ENCODE data around the gene CRYBB1. TPM values are rescaled to one million over a fixed set of nuclear protein-coding genes. Genes with fewer than 3 reads are reported as not detected.

Gene CRYBB1
- total RNA-seq, 1 donor, result 0.27 TPM

DNA sequence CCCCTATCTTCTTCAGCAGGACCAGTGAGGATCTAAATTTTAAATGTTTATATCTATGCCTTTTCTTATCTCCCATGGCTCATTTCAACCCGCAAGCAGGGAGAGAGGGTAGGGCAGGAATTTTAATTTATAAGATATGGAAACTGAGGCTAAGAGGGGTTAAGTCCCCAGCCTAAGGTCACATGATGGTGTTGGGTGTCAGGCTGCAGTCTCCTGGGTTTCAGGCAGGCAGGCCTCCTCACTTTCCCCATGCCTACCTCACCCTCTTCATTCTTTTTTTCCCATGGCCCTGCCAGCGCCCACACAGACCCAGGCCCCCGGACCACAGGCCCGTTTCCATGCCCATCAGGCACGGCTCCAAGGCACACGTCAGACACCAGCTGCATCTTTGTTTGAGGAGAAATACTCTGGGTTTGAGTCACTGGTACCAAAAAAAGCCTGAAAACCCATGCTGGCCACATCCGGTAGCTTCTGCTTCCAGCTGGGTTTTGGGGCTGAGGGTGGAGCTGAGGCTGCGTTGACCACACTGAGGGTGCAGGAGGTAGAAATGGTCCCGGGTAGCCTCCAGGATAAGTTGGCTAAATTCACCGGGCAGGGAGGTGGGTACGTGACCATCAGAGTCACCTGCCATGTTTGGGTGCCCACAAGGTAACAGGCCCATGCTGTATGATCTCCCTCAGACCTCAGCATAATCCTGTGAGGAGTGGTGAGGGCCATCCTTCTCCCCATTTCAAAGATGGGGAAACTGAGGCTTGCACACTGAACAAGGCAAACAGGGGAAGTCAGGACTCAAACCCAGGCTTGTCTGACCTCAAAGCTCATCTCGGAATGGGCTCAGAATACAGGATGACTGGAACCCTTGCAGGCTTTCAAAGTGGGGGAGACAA is 7.5 kb downstream of the CRYBB1 start:
- DNase-seq (ENCODE audit: low read depth in 2 of 3, low spot score in 2 of 3), result peak in 1 of 3 donors; percentile 18

DNA sequence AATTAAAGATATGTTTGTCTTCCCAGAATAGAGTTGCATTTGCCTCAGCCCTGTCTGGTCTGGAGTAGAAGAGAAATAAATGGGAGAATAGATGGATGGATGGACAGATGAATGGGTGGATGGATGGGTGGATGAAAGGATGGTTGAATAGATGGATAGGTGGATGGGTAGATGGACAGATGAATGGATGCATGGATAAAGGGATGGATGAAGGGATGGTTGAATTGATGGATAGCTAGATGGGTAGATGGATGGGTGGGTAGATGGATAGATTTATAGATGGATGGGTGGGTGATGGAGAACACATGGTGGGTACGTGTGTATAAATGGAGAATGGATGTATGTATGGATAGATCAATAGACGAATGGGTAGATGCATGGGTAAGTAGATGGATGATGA is 8.5 kb downstream of the CRYBB1 start:
- no peak for DNase-seq (ENCODE audit: low read depth in 2 of 3, low spot score in 2 of 3)

DNA sequence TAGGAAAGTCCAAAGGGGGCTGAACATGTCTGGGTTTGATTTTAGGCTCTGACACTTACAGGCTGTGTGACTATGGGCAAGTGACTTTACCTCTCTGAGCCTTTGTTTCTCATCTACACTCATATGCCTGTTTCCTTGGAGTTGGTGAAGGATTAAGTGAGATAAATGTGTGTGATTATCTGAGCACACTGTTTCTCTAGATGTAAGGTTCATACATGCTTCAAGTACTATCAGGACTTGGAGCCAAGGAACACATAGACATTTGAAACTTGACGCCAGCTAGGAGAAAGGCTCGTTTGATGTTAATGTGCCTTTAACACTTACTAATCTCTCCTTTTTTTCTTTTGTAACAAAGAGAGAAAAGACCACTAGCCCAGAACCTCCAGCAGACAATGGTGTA is 9.7 kb downstream of the CRYBB1 start:
- no peak for DNase-seq (ENCODE audit: low read depth in 2 of 3, low spot score in 2 of 3)

- no peak for DNase-seq (ENCODE audit: low read depth in 2 of 3, low spot score in 2 of 3)
Observed at GRCh38 chr22:26606611-26607010, 11.2 kb downstream of the CRYBB1 start.

DNA sequence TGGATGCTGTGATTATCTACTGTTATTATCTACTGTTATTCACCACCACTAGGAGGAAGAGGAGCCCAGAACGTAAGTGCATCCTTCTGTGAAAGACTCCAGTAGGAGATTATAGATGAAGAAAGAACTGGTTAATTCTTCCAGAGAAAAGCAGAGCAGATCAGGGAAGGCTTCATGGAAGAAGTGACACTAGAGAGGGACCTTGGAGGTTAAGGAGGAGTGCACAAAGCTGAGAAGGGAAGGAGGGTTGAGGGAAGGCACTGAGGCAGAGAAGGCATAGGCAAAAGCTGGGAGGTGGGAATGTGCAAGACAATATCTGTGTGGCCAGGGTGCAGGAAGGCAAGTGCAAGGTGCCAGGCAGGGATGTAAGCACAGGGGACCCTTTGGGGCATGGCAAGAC is 13.5 kb downstream of the CRYBB1 start:
- no peak for DNase-seq (ENCODE audit: low read depth in 2 of 3, low spot score in 2 of 3)

GRCh38 chr22:26602127-26602526 is 15.7 kb downstream of the CRYBB1 start:
- DNase-seq (ENCODE audit: low read depth in 2 of 3, low spot score in 2 of 3), result no peak

GRCh38 chr22:26601726-26602125 is 16.1 kb downstream of the CRYBB1 start:
- no peak for DNase-seq (ENCODE audit: low read depth in 2 of 3, low spot score in 2 of 3)

DNA sequence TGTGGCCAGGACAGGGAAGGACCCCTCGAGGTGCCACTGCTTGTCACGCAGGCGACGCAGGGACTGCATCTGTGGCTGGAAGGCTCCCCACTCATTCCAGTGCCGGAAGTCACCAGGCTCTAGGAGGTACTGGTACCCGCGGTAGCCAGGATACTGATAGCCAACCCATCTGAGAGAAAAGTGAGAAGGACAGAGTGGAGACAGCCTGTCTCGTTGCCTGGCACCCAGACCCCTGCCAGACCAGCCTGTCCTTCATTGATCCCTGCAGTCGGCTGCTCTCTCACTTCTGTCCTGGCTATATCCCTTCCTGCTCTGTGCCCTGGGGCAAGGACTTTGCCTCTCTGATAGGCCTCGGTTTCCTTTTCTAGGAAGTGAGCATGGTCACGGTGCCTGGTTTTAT is 18.3 kb downstream of the CRYBB1 start:
- no peak for DNase-seq (ENCODE audit: low read depth in 2 of 3, low spot score in 2 of 3)

- DNase-seq (ENCODE audit: low read depth in 2 of 3, low spot score in 2 of 3), result no peak
Observed at GRCh38 chr22:26597480-26597879, 20.3 kb downstream of the CRYBB1 start.

DNA sequence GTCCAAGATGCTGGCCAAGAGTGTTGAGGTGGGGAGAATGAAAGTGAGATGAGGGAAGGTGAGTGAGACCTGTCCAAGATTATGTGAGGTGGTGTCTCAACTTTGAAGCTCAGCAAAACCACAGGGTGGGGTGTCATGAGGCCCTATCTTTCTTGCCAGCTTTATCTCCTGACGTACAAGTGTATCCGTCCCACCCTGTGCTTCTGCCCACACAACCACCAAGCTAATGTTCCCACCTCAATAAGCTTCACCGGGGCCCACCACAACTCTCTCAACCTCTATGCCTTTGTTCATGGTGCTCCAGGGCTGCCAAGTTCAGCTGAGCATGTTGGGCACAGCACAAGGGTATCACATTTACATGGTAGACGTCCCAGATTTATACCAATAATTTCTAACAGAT is 20.8 kb downstream of the CRYBB1 start:
- peak in 1 of 3 donors; percentile 64 for DNase-seq (ENCODE audit: low read depth in 2 of 3, low spot score in 2 of 3)

DNA sequence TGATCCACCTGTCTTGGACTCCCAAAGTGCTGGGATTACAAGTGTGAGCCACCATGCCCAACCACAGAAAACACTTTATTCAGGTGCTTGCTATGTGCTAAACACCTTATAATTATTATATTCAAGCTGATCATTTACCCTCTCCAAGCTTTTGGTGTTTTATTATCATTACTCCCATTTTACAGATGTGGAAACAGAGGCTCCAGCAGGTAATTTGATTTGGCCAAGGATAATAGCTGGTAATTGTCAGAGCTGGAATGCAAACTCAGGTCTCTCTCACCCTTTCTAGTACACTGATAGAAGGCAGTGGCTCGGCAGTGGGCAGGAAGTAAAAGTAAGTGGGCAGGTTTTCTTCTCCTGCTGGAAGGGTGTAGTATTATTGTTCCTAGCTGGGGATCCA is 24.1 kb downstream of the CRYBB1 start:
- no peak for DNase-seq (ENCODE audit: low read depth in 2 of 3, low spot score in 2 of 3)

- peak in 1 of 3 donors; percentile 45 for DNase-seq (ENCODE audit: low read depth in 2 of 3, low spot score in 2 of 3)
Observed at GRCh38 chr22:26592421-26592891, 25.4 kb downstream of the CRYBB1 start.

GRCh38 chr22:26589845-26590736 is 27.7 kb downstream of the CRYBB1 start, which contains the start of gene TPST2:
Gene TPST2, minus strand, starts transcription at chr22:26590132. Its CDS starts 48,502 bp downstream, at chr22:26541630.
- peak; percentile 72 to 78 (median 73) for DNase-seq (ENCODE audit: low read depth in 2 of 3, low spot score in 2 of 3)

DNA sequence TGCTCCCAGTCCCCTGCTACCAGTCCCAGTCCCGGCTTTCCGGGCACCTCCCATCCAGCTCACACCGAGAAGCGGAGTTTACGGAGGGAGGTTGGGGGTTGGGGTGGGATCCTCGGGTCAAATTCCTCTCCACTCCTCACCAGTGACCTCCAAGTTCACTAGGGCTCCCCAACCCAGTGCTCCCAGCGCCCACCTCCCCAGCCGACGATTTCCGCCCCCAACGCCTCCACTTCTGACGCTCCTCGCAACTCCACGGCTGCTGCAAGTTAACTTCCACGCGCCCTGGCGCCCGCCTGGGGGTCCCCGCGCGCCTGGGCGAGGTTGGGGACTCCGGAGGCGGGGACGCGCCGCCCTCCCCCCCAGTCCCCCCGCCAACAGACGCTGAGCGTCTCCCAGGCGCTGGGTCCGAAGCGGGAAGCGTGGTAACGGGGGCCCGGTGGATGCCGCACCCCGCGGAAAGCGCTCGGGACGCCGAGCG is 28.4 kb downstream of the CRYBB1 start:
- peak in 1 of 3 donors; percentile 28 for DNase-seq (ENCODE audit: low read depth in 2 of 3, low spot score in 2 of 3)

DNA sequence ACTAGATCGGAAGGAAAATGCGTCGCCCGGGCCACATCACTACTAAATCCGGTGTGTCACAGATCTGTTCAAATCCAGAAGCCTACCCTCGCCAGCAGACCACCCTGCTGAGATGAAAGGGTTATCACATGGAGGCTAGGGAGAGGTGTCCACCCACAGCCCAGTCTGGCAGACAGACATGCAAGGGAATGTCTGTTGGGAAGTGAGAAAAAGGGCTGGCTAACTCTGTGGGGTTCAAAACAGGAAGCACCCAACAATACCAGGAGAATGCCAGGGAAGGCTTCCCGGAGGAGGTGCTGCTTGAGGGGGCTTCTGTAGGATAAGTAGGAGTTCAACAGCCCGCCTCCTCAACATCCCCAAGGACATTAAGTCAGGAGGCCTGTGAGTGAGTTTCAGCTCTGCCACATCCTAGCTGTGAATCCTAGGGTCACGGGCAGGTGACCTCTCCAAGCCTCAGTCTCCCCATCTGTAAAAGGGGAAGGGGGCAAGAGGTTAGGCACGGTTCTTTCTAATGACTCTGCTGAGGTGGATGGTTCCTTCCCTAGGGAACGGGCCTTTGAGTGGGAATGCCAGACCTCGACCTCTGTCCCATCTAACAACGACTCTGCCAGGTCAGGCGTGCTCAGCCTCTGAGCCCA is 29.0 kb downstream of the CRYBB1 start:
- no peak for DNase-seq (ENCODE audit: low read depth in 2 of 3, low spot score in 2 of 3)

GRCh38 chr22:26587991-26588613 is 29.7 kb downstream of the CRYBB1 start:
- DNase-seq (ENCODE audit: low read depth in 2 of 3, low spot score in 2 of 3), result peak in 2 of 3 donors; percentile 76 to 88

GRCh38 chr22:26586556-26587325 is 31.1 kb downstream of the CRYBB1 start:
- peak in 1 of 3 donors; percentile 26 for DNase-seq (ENCODE audit: low read depth in 2 of 3, low spot score in 2 of 3)

DNA sequence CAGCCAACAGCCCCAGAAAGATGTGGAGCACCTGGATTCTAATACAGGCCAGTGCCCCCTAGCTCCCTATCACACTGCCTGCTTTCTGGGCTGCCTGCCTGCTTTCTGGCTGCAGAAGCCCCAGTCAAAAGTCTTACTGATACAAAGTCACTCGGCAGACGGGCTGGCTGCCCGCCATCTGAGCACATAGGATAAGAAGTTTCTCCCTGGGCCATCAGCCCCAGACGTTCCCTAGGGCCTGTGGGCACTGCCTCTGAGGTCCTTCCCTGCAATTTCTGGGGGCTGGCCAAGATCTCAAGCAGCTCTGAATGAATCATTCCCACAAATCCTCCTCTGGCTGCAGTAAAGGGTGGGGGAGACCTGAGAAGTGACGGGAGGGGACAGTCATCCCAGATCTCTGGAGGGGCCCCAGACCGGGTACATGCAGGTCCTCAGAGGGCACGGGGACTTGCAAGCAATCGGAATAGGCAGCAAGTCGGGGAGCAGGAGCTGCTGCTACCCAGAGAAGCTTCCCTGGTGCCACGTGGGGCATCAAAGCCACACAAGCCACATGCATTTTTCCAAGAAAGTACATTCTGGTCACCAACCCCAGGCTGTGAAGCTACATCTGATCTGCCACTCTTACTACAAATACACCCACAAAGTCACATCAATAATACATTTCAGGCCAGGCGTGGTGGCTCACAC is 32.6 kb downstream of the CRYBB1 start:
- DNase-seq (ENCODE audit: low read depth in 2 of 3, low spot score in 2 of 3), result peak in 1 of 3 donors; percentile 38

GRCh38 chr22:26584010-26584409 is 33.8 kb downstream of the CRYBB1 start:
- DNase-seq (ENCODE audit: low read depth in 2 of 3, low spot score in 2 of 3), result no peak
